GM12878 (cell line): ENCODE data around the gene CACNA2D4. TPM values are rescaled to one million over a fixed set of nuclear protein-coding genes. Genes with fewer than 3 reads are reported as not detected.

Experiments used
- ATAC-seq: fragments of 200-7000 bp; cut with Tn5 transposase; 3 replicates; pipeline ENCODE4 v1.9.1; 2020; ENCODE audit warnings: mild to moderate bottlenecking, moderate library complexity
- BruUV-seq: library from RNA; stranded (reverse); fragments of 400-500 nt; replicated peaks from 2 replicates; lab custom pipeline; 2021; lab: Mats Ljungman, UMichigan
- CTCF ChIA-PET: fragments of 300-600 bp; sonication (Branson Sonifier 250); formaldehyde crosslinking; extraction: SDS; loops from one replicate; lab custom pipeline; 2021; ENCODE audit warnings: inconsistent platforms; lab: Yijun Ruan, JAX
- POLR2A ChIA-PET: fragments of 350-600 bp; formaldehyde crosslinking; extraction: SDS; loops from one replicate; lab custom pipeline; 2021; ENCODE audit warnings: inconsistent platforms; lab: Charles Lee
- RAD21 ChIA-PET: fragments of 300-600 bp; sonication (Branson Sonifier 250); formaldehyde crosslinking; loops from one replicate; lab custom pipeline; 2023; ENCODE audit warnings: antibody characterized with exemption; ENCODE audit not compliant: unreplicated experiment; lab: Charles Lee
- SMC1A ChIA-PET: fragments of 300-600 bp; sonication (Branson Sonifier 250); formaldehyde crosslinking; loops from one replicate; lab custom pipeline; 2023; ENCODE audit not compliant: unreplicated experiment, uncharacterized antibody; lab: Charles Lee
- DNase-seq: peaks from one replicate; pipeline ENCODE4 v3.0.0-alpha.2; 2011; ENCODE audit warnings: low read depth, low spot score
- FAIRE-seq: peaks from 3 replicates; lab custom pipeline; 2011; peaks lifted over from hg19 to GRCh38; lab: Jason Lieb, UNC
- H2AFZ ChIP-seq: 2 replicates; pipeline ENCODE4 v1.6.0; 2011; ENCODE audit warnings: low read depth, low read length, control low read depth; ENCODE audit not compliant: control insufficient read depth
- H3K27ac ChIP-seq: 2 replicates; pipeline ENCODE4 v1.5.1; 2011; ENCODE audit warnings: control low read depth; ENCODE audit not compliant: control insufficient read depth, insufficient read depth
- H3K27me3 ChIP-seq, 2 experiments: replicated peaks in 1 of 2; 2 replicates each; pipeline versions ENCODE4 v1.6.0 to v1.6.1; 2011; ENCODE audit warnings: low read length in 1 of 2; ENCODE audit not compliant: control insufficient read depth in 2 of 2, insufficient read depth in 2 of 2
- H3K36me3 ChIP-seq, 2 experiments: 2 replicates each; pipeline ENCODE4 v1.5.1; 2011; ENCODE audit warnings: low read length in 1 of 2; ENCODE audit not compliant: control insufficient read depth in 2 of 2, insufficient read depth in 2 of 2
- H3K4me1 ChIP-seq: 2 replicates; pipeline ENCODE4 v1.6.1; 2011; ENCODE audit warnings: mild to moderate bottlenecking, low read length, moderate library complexity, mixed read lengths; ENCODE audit not compliant: control insufficient read depth, insufficient read depth
- H3K4me2 ChIP-seq: 2 replicates; pipeline ENCODE4 v1.6.0; 2011; ENCODE audit warnings: control low read depth; ENCODE audit not compliant: control insufficient read depth, insufficient read depth
- H3K4me3 ChIP-seq: fragments of 200-600 bp; sonication (generic); 2 replicates; pipeline ENCODE4 v1.5.1; 2016
- H3K79me2 ChIP-seq: 2 replicates; pipeline ENCODE4 v1.6.0; 2011; ENCODE audit warnings: low read length; ENCODE audit not compliant: control insufficient read depth, insufficient read depth
- H3K9ac ChIP-seq: 2 replicates; pipeline ENCODE4 v1.8.0; 2011; ENCODE audit warnings: low read length, control low read depth, mixed read lengths; ENCODE audit not compliant: control insufficient read depth, insufficient read depth
- H3K9me3 ChIP-seq: replicated peaks from 3 replicates; pipeline ENCODE4 v1.5.1; 2011; ENCODE audit warnings: mild to moderate bottlenecking, low read length; ENCODE audit not compliant: control insufficient read depth, insufficient read depth
- H4K20me1 ChIP-seq: 2 replicates; pipeline ENCODE4 v1.6.0; 2011; ENCODE audit not compliant: control insufficient read depth, insufficient read depth
- ATF7 ChIP-seq: fragments of 450-650 bp; IDR thresholded peaks from 2 replicates; pipeline ENCODE4 v1.6.1; 2016; ENCODE audit warnings: low read depth, mild to moderate bottlenecking
- CUX1 ChIP-seq: IDR thresholded peaks from 2 replicates; pipeline ENCODE4 v1.6.1; 2012; ENCODE audit warnings: improper control_type of control experiment, low read depth, low read length; ENCODE audit not compliant: insufficient replicate concordance
- DPF2 ChIP-seq: fragments of 450-650 bp; IDR thresholded peaks from 2 replicates; pipeline ENCODE4 v1.6.1; 2017; ENCODE audit warnings: mild to moderate bottlenecking
- HSF1 ChIP-seq: fragments of 150-350 bp; IDR thresholded peaks from 2 replicates; pipeline ENCODE4 v1.6.1; 2014; ENCODE audit warnings: mild to moderate bottlenecking, low read depth, low read length
- NRF1 ChIP-seq: conservative IDR thresholded peaks from 2 replicates; pipeline ENCODE4 v1.6.1; 2011; ENCODE audit warnings: mild to moderate bottlenecking, low read depth, low read length, improper control_type of control experiment
- PBX3 ChIP-seq: IDR thresholded peaks from 2 replicates; pipeline ENCODE4 v1.6.1; 2011; ENCODE audit warnings: mild to moderate bottlenecking, low read depth, low read length, moderate library complexity; ENCODE audit not compliant: insufficient replicate concordance
- STAT3 ChIP-seq: IDR thresholded peaks from 2 replicates; pipeline ENCODE4 v1.6.1; 2011; ENCODE audit warnings: low read depth, low read length, improper control_type of control experiment
- ZNF274 ChIP-seq: IDR thresholded peaks from one replicate; pipeline ENCODE4 v1.8.0; 2011; ENCODE audit not compliant: insufficient read length, insufficient read depth
- WGBS: methylation state at CpG from one replicate; pipeline ENCODE4 v1.1.6; 2016; ENCODE audit warnings: low lambda C conversion rate; ENCODE audit not compliant: insufficient replicate concordance, insufficient coverage; ENCODE audit errors: missing lambda C conversion rate; 5-methylcytosine and 5-hydroxymethylcytosine counted together
- in situ Hi-C: fragments of 300-500 bp; cut with MboI; formaldehyde crosslinking; loops from 9 replicates; pipeline ENCODE4 v1.14.3; 2018; ENCODE audit warnings: mixed read lengths
- intact Hi-C: fragments of 100-400 bp; cut with micrococcal nuclease; formaldehyde crosslinking; loops from one replicate; pipeline ENCODE4 v1.14.2; 2022; ENCODE audit not compliant: unreplicated experiment
- polyA plus RNA-seq, 11 experiments: library from polyadenylated mRNA; depleted of rRNA in 4 of 11; unstranded in 6 of 11; stranded (reverse) in 5 of 11; fragments of >200 nt; fragmentation: Nextera tagmentation in 4 of 11; fragmentation: Illumina TruSeq in 1 of 11; extraction: Ambion mirVana in 4 of 11; extraction: Trizol in 1 of 11; gene quantifications; 1 replicate in 1 of 11; 2 replicates in 10 of 11; pipeline versions ENCODE4 v1.2.1 to v1.2.3, GENCODE V29; 2011 to 2016; ENCODE audit warnings: inconsistent platforms in 2 of 11, missing spikeins in 2 of 11, low read depth in 1 of 11
- total RNA-seq, 4 experiments: library from RNA; depleted of rRNA in 3 of 4; stranded (reverse); fragments of >200 nt in 3 of 4; fragmentation: Illumina TruSeq in 1 of 4; extraction: Trizol in 1 of 4; gene quantifications; 2 replicates each; pipeline versions ENCODE4 v1.2.1 to v1.2.3, GENCODE V29; 2013 to 2021

Gene CACNA2D4
- total and polyA plus RNA-seq, 10 of the 15 experiments (the other 5 are each of a cell fraction or from before 2014, with no cell fraction given), result 0.03 to 1.0 (median 0.65) TPM

- TF ChIP-seq CUX1 (no peak), DPF2 (no peak)
- TF ChIP-seq, all 136 proteins: peak for 0
Observed at GRCh38 chr12:1913377-1914113, 4.9 kb downstream of the CACNA2D4 start (continued).

GRCh38 chr12:1912580-1913376 lies 5.7 kb downstream of the CACNA2D4 start:
- ATAC-seq (no peak), DNase-seq (no peak), FAIRE-seq (no peak)
- ChIA-PET POLR2A (no interaction called here), RAD21 (no interaction called here), SMC1A (interaction anchor here (0.6 kb wide), 1 partner anchor 46 kb away, joined by 3 read pairs; no protein-coding TSS in a partner anchor), CTCF (interaction anchor here (0.8 to 0.9 kb wide), 2 partner anchors 27 kb away, joined by 3 read pairs; no protein-coding TSS in a partner anchor)
- no peaks in the 10 kb centered on the region; the same call in 2 of the 3 replicates for H3K9me3 ChIP-seq
- no peaks in the 10 kb centered on the region for H3K36me3 ChIP-seq
- intact Hi-C loops (no loop called here), in situ Hi-C loops (no loop called here)
- no TSS peak for BruUV-seq
- no peak overlapping the region for H2AFZ ChIP-seq
- H4K20me1 ChIP-seq, result no peaks in the 10 kb centered on the region
- H3K27ac ChIP-seq, result no peak overlapping the region
- H3K4me1 ChIP-seq, result no peaks in the 10 kb centered on the region
- H3K4me2 ChIP-seq, result no peak overlapping the region
- 30% methylated on average over 16 of the region's 18 CpGs for WGBS
- H3K4me3 ChIP-seq, result no peak overlapping the region
- H3K9ac ChIP-seq, result no peak overlapping the region
- H3K27me3 ChIP-seq, result peaks cover 0 to 2% of the 10 kb centered on the region in 2 experiments; a peak in 1 of 4 replicates
- no peaks in the 10 kb centered on the region for H3K79me2 ChIP-seq
- TF ChIP-seq PBX3 (no peak), HSF1 (no peak), STAT3 (no peak), ATF7 (no peak), ZNF274 (no peak), NRF1 (no peak)
